ENCODE measurements around the gene FBH1. TPM values are rescaled to one million over a fixed set of nuclear protein-coding genes. Genes with fewer than 3 reads are reported as not detected.

Gene FBH1
- total and polyA plus RNA-seq, 12 donors: 68.9 to 165 (median 106) TPM

- Histone ChIP-seq H3K4me3 (no peak overlapping the region), H3K4me1 (replicated peaks in 1 of 2) (no peaks in the 10 kb centered on the region), H3K27ac (no peak overlapping the region), H3K9me3 (replicated peaks in 1 of 3) (no peaks in the 10 kb centered on the region), H3K27me3 (no peaks in the 10 kb centered on the region), H3K36me3 (replicated peaks in 1 of 2) (peaks cover 0 to 96% of the 10 kb centered on the region in 2 donors)
- 97 to 98% (median 97%) methylated on average over 9 to 13 of the region's 13 CpGs for WGBS, 4 donors
- intact Hi-C loops (cut with DNase I): no loop called here
- DNase-seq: no peak
- TF ChIP-seq POLR2A (IDR thresholded peaks at IDR 0.05) (no peak), CTCF (IDR thresholded peaks at IDR 0.05) (no peak)
Measured at GRCh38 chr10:5917305-5917704, 27.3 kb downstream of the FBH1 start.

DNA sequence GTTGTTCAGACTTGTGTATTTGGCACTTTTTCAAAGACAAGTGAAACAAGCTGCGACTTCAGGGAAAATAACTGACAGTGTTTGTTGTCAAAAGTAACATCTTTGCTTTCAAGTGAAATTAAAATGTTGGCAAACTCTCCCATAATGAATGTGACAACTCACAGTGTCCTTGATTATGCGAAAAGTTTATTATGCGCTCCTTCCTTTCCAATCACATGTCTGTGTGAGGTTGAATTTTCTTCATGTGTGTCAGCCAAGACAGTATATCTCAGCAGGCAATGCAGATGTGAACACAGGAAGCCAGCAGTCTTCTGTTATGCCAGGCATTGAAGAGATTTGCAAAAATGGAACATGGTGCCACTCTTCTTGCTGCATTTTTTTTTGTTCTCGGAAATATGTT lies 28.7 kb downstream of the FBH1 start:
- Histone ChIP-seq H3K4me1 (replicated peaks in 1 of 2) (no peaks in the 10 kb centered on the region), H3K27me3 (no peaks in the 10 kb centered on the region), H3K27ac (no peak overlapping the region), H3K36me3 (replicated peaks in 1 of 2) (peaks cover 0 to 96% of the 10 kb centered on the region in 2 donors), H3K9me3 (replicated peaks in 1 of 3) (no peaks in the 10 kb centered on the region), H3K4me3 (no peak overlapping the region)
- 89 to 97% (median 92%) methylated on average over 4 of the region's 4 CpGs for WGBS, 4 donors
- DNase-seq: no peak
- no peak for TF ChIP-seq POLR2A (IDR thresholded peaks at IDR 0.05)
- no peak for TF ChIP-seq CTCF (IDR thresholded peaks at IDR 0.05)
- intact Hi-C loops (cut with DNase I): no loop called here

- DNase-seq: no peak
- Histone ChIP-seq H3K4me3 (no peak overlapping the region), H3K4me1 (replicated peaks in 1 of 2) (no peaks in the 10 kb centered on the region), H3K27me3 (no peaks in the 10 kb centered on the region), H3K27ac (no peak overlapping the region), H3K36me3 (replicated peaks in 1 of 2) (peaks cover 0 to 96% of the 10 kb centered on the region in 2 donors), H3K9me3 (replicated peaks in 1 of 3) (no peaks in the 10 kb centered on the region)
- 93 to 97% (median 94%) methylated on average over 7 of the region's 7 CpGs for WGBS, 4 donors
- TF ChIP-seq CTCF (IDR thresholded peaks at IDR 0.05): no peak
- no peak for TF ChIP-seq POLR2A (IDR thresholded peaks at IDR 0.05)
- intact Hi-C loops (cut with DNase I): no loop called here
Measured at GRCh38 chr10:5919568-5919967, 29.5 kb downstream of the FBH1 start.

GRCh38 chr10:5921746-5922145 lies 31.7 kb downstream of the FBH1 start:
- H3K36me3 ChIP-seq (replicated peaks in 1 of 2): peaks cover 0 to 98% of the 10 kb centered on the region in 2 donors
- H3K4me1 ChIP-seq (replicated peaks in 1 of 2): no peaks in the 10 kb centered on the region
- no peak overlapping the region for H3K27ac ChIP-seq
- no peak for DNase-seq
- intact Hi-C loops (cut with DNase I): no loop called here
- TF ChIP-seq CTCF (IDR thresholded peaks at IDR 0.05) (no peak), POLR2A (IDR thresholded peaks at IDR 0.05) (no peak)
- H3K9me3 ChIP-seq (replicated peaks in 1 of 3): no peaks in the 10 kb centered on the region
- no peaks in the 10 kb centered on the region for H3K27me3 ChIP-seq
- WGBS, 4 donors: 88 to 96% (median 93%) methylated on average over 5 of the region's 5 CpGs
- no peak overlapping the region for H3K4me3 ChIP-seq
